HepG2 (cell line): ENCODE measurements around the gene ABHD17A. TPM values are rescaled to one million over a fixed set of nuclear protein-coding genes. Genes with fewer than 3 reads are reported as not detected.

Source experiments
- AKAP8 ChIP-seq: sonication (generic); formaldehyde crosslinking; IDR thresholded peaks from 2 replicates; pipeline ENCODE4 v1.5.1; 2020; ENCODE audit warnings: mild to moderate bottlenecking, missing genetic modification reagents
- GABPB1 ChIP-seq: IDR thresholded peaks from 2 replicates; pipeline ENCODE4 v1.6.1; 2016; ENCODE audit warnings: mild to moderate bottlenecking, missing genetic modification reagents, moderate library complexity, missing compliant biosample characterization
- RORA ChIP-seq: sonication (generic); formaldehyde crosslinking; IDR thresholded peaks from 2 replicates; pipeline ENCODE4 v1.5.0; 2020; ENCODE audit warnings: mild to moderate bottlenecking, missing genetic modification reagents, moderate library complexity
- YEATS2 ChIP-seq: sonication (generic); formaldehyde crosslinking; IDR thresholded peaks from 2 replicates; pipeline ENCODE4 v1.4.0; 2020; ENCODE audit warnings: missing genetic modification reagents, borderline replicate concordance
- ZBTB3 ChIP-seq: sonication (generic); formaldehyde crosslinking; IDR thresholded peaks from 2 replicates; pipeline ENCODE4 v1.4.0; 2020; ENCODE audit warnings: low read depth, mild to moderate bottlenecking, moderate library complexity, missing genetic modification reagents, borderline replicate concordance
- ZFY ChIP-seq: sonication (generic); formaldehyde crosslinking; IDR thresholded peaks from 2 replicates; pipeline ENCODE4 v1.4.0; 2020; ENCODE audit warnings: missing genetic modification reagents
- ZNF253 ChIP-seq: sonication (generic); formaldehyde crosslinking; IDR thresholded peaks from 2 replicates; pipeline ENCODE4 v1.8.0; 2022; ENCODE audit warnings: mild to moderate bottlenecking, missing genetic modification reagents, borderline replicate concordance
- ZNF619 ChIP-seq: sonication (generic); formaldehyde crosslinking; IDR thresholded peaks from 2 replicates; pipeline ENCODE4 v1.4.0; 2020; ENCODE audit warnings: mild to moderate bottlenecking, missing genetic modification reagents
- polyA plus RNA-seq, 8 experiments: library from polyadenylated mRNA; depleted of rRNA in 3 of 8; stranded (reverse) in 7 of 8; unstranded in 1 of 8; fragments of >200 nt; fragmentation: Illumina TruSeq in 4 of 8; extraction: Trizol in 4 of 8; gene quantifications; 2 replicates each; pipeline versions ENCODE4 v1.2.1 to v1.2.3, GENCODE V29; 2011 to 2016; ENCODE audit warnings: low read depth in 4 of 8, missing spikeins in 1 of 8, mixed read lengths in 1 of 8; ENCODE audit not compliant: insufficient read depth in 1 of 8
- total RNA-seq, 5 experiments: library from RNA; depleted of rRNA; stranded (reverse); fragments of >200 nt; fragmentation: Illumina TruSeq; extraction: Trizol; gene quantifications; 2 replicates each; pipeline ENCODE4 v1.2.3, GENCODE V29; 2016; ENCODE audit warnings: low read depth in 1 of 5
- TF ChIP-seq, protein P1 (sequence below): sonication (generic); formaldehyde crosslinking; IDR thresholded peaks from 2 replicates; pipeline ENCODE4 v1.8.0; 2022; ENCODE audit warnings: mild to moderate bottlenecking, missing genetic modification reagents; ENCODE audit not compliant: insufficient replicate concordance
- TF ChIP-seq, protein P2 (sequence below): sonication (generic); formaldehyde crosslinking; IDR thresholded peaks from 2 replicates; pipeline ENCODE4 v1.4.0; 2020; ENCODE audit warnings: mild to moderate bottlenecking, missing genetic modification reagents, borderline replicate concordance
- TF ChIP-seq, protein P3 (sequence below): sonication (generic); formaldehyde crosslinking; IDR thresholded peaks from 2 replicates; pipeline ENCODE4 v1.4.0; 2020; ENCODE audit warnings: missing genetic modification reagents, low read depth, mild to moderate bottlenecking, borderline replicate concordance
- TF ChIP-seq, protein P4 (sequence below): sonication (generic); formaldehyde crosslinking; IDR thresholded peaks from 2 replicates; pipeline ENCODE4 v1.4.0; 2020; ENCODE audit warnings: missing genetic modification reagents, borderline replicate concordance
- TF ChIP-seq, protein P5 (sequence below): IDR thresholded peaks from 2 replicates; pipeline ENCODE4 v1.6.1; 2012; ENCODE audit warnings: low read depth, low read length, improper control_type of control experiment
- TF ChIP-seq, protein P6 (sequence below): sonication (generic); formaldehyde crosslinking; conservative IDR thresholded peaks from 2 replicates; pipeline ENCODE4 v1.4.0; 2020; ENCODE audit warnings: missing genetic modification reagents

The ABHD17A gene
- total and polyA plus RNA-seq, 2 of the 13 experiments (the other 11 are each of a cell fraction or from before 2014, with no cell fraction given), result 27.7 to 40.8 TPM

DNA sequence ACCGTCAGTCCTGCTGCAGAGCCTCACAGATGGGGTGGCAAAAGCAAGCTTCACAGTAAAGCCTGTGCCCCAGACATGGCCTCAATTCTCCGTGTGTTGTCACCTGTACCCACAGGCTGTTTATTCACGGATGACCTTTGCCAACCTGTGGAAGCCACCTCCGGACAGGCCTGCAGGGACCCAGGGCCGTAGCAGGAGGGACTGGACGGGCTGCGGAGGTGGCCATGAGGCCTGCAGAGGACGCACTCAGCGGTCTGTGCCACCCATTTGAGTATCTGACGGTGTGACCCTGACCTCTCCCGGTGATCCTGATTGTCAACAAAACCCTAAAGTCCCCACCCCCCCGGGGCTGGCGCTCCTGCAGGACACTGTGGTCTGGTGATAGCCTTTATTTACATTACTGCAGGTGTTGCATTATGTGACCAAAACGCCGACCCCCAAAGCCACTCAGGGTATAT lies 14.1 kb downstream of the ABHD17A start (continued):
- TF ChIP-seq, protein P1, sequence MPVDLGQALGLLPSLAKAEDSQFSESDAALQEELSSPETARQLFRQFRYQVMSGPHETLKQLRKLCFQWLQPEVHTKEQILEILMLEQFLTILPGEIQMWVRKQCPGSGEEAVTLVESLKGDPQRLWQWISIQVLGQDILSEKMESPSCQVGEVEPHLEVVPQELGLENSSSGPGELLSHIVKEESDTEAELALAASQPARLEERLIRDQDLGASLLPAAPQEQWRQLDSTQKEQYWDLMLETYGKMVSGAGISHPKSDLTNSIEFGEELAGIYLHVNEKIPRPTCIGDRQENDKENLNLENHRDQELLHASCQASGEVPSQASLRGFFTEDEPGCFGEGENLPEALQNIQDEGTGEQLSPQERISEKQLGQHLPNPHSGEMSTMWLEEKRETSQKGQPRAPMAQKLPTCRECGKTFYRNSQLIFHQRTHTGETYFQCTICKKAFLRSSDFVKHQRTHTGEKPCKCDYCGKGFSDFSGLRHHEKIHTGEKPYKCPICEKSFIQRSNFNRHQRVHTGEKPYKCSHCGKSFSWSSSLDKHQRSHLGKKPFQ (CRISPR knock-in tag), result no peak
- TF ChIP-seq ZFY (CRISPR knock-in tag) (peak; percentile 84), ZNF619 (CRISPR knock-in tag) (0 out of 2 replicates have a peak, but pooled peaks have one; percentile 37), GABPB1 (peak; percentile 74), ZNF253 (CRISPR knock-in tag) (no peak), RORA (CRISPR knock-in tag) (no peak), ZBTB3 (CRISPR knock-in tag) (0 out of 2 replicates have a peak, but pooled peaks have one; percentile 58), AKAP8 (CRISPR knock-in tag) (no peak; the same call in 1 of the 2 replicates), YEATS2 (CRISPR knock-in tag) (no peak; the same call in 1 of the 2 replicates)
- TF ChIP-seq, protein P2, sequence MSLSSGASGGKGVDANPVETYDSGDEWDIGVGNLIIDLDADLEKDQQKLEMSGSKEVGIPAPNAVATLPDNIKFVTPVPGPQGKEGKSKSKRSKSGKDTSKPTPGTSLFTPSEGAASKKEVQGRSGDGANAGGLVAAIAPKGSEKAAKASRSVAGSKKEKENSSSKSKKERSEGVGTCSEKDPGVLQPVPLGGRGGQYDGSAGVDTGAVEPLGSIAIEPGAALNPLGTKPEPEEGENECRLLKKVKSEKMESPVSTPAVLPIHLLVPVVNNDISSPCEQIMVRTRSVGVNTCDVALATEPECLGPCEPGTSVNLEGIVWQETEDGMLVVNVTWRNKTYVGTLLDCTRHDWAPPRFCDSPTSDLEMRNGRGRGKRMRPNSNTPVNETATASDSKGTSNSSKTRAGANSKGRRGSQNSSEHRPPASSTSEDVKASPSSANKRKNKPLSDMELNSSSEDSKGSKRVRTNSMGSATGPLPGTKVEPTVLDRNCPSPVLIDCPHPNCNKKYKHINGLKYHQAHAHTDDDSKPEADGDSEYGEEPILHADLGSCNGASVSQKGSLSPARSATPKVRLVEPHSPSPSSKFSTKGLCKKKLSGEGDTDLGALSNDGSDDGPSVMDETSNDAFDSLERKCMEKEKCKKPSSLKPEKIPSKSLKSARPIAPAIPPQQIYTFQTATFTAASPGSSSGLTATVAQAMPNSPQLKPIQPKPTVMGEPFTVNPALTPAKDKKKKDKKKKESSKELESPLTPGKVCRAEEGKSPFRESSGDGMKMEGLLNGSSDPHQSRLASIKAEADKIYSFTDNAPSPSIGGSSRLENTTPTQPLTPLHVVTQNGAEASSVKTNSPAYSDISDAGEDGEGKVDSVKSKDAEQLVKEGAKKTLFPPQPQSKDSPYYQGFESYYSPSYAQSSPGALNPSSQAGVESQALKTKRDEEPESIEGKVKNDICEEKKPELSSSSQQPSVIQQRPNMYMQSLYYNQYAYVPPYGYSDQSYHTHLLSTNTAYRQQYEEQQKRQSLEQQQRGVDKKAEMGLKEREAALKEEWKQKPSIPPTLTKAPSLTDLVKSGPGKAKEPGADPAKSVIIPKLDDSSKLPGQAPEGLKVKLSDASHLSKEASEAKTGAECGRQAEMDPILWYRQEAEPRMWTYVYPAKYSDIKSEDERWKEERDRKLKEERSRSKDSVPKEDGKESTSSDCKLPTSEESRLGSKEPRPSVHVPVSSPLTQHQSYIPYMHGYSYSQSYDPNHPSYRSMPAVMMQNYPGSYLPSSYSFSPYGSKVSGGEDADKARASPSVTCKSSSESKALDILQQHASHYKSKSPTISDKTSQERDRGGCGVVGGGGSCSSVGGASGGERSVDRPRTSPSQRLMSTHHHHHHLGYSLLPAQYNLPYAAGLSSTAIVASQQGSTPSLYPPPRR (CRISPR knock-in tag), result peak; percentile 79
- TF ChIP-seq, protein P3, sequence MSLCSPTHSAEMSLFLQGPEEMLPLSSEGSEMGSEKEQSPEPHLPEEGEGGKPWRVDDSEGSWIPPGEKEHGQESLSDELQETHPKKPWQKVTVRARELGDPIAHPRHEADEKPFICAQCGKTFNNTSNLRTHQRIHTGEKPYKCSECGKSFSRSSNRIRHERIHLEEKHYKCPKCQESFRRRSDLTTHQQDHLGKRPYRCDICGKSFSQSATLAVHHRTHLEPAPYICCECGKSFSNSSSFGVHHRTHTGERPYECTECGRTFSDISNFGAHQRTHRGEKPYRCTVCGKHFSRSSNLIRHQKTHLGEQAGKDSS (CRISPR knock-in tag), result 0 out of 2 replicates have a peak, but pooled peaks have one; percentile 21
- TF ChIP-seq, protein P4, sequence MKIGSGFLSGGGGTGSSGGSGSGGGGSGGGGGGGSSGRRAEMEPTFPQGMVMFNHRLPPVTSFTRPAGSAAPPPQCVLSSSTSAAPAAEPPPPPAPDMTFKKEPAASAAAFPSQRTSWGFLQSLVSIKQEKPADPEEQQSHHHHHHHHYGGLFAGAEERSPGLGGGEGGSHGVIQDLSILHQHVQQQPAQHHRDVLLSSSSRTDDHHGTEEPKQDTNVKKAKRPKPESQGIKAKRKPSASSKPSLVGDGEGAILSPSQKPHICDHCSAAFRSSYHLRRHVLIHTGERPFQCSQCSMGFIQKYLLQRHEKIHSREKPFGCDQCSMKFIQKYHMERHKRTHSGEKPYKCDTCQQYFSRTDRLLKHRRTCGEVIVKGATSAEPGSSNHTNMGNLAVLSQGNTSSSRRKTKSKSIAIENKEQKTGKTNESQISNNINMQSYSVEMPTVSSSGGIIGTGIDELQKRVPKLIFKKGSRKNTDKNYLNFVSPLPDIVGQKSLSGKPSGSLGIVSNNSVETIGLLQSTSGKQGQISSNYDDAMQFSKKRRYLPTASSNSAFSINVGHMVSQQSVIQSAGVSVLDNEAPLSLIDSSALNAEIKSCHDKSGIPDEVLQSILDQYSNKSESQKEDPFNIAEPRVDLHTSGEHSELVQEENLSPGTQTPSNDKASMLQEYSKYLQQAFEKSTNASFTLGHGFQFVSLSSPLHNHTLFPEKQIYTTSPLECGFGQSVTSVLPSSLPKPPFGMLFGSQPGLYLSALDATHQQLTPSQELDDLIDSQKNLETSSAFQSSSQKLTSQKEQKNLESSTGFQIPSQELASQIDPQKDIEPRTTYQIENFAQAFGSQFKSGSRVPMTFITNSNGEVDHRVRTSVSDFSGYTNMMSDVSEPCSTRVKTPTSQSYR (CRISPR knock-in tag), result peak; percentile 85; the same call in 1 of the 2 replicates
- TF ChIP-seq, protein P5, sequence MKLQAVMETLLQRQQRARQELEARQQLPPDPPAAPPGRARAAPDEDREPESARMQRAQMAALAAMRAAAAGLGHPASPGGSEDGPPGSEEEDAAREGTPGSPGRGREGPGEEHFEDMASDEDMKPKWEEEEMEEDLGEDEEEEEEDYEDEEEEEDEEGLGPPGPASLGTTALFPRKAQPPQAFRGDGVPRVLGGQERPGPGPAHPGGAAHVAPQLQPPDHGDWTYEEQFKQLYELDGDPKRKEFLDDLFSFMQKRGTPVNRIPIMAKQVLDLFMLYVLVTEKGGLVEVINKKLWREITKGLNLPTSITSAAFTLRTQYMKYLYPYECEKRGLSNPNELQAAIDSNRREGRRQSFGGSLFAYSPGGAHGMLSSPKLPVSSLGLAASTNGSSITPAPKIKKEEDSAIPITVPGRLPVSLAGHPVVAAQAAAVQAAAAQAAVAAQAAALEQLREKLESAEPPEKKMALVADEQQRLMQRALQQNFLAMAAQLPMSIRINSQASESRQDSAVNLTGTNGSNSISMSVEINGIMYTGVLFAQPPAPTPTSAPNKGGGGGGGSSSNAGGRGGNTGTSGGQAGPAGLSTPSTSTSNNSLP, result peak; percentile 25; the same call in 1 of the 2 replicates
- TF ChIP-seq, protein P6, sequence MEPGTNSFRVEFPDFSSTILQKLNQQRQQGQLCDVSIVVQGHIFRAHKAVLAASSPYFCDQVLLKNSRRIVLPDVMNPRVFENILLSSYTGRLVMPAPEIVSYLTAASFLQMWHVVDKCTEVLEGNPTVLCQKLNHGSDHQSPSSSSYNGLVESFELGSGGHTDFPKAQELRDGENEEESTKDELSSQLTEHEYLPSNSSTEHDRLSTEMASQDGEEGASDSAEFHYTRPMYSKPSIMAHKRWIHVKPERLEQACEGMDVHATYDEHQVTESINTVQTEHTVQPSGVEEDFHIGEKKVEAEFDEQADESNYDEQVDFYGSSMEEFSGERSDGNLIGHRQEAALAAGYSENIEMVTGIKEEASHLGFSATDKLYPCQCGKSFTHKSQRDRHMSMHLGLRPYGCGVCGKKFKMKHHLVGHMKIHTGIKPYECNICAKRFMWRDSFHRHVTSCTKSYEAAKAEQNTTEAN (CRISPR knock-in tag), result no peak
